Transverse colon (tissue), 4 donors: ENCODE results near the gene ZNG1F.
"Not testable (repeated sequence)": the region's sequence is repeated elsewhere in the genome, so short reads cannot be mapped to it uniquely, and the experiment has no call there.

Experiments
- CTCF ChIP-seq, 5 experiments: fragments of 200-600 bp in 3 of 5; fragments of 450-650 bp in 2 of 5; sonication (generic) in 3 of 5; IDR thresholded peaks; 1 replicate in 2 of 5; 2 replicates in 3 of 5; pipeline ENCODE4 v1.5.1; 2016 to 2017; ENCODE audit warnings: antibody characterized with exemption in 5 of 5, inconsistent platforms in 3 of 5, mild to moderate bottlenecking in 2 of 5, moderate library complexity in 1 of 5
- EP300 ChIP-seq: sonication (generic); formaldehyde crosslinking; IDR thresholded peaks from one replicate; pipeline ENCODE4 v1.6.1; 2017; ENCODE audit warnings: antibody characterized with exemption, low read depth
- POLR2A ChIP-seq: fragments of 450-650 bp; IDR thresholded peaks from one replicate; pipeline ENCODE4 v1.6.1; 2016; ENCODE audit warnings: antibody characterized with exemption, mild to moderate bottlenecking, moderate library complexity
- POLR2AphosphoS5 ChIP-seq, 3 donors: sonication (generic); formaldehyde crosslinking; IDR thresholded peaks; one replicate each; pipeline ENCODE4 v1.6.1; 2016; ENCODE audit warnings: antibody characterized with exemption in 3 of 3

GRCh38 chr9:41128581-41128980, 60.5 kb downstream of the ZNG1F start, which contains the start of gene FOXD4L6:
- not testable (repeated sequence) for TF ChIP-seq POLR2A; CTCF (IDR thresholded peaks at IDR 0.05); POLR2AphosphoS5 (IDR thresholded peaks at IDR 0.05); EP300
